Ishikawa (cell line): ENCODE data around the gene RFK.

ENCODE experiments used
- CEBPB ChIP-seq: IDR thresholded peaks from 2 replicates; pipeline ENCODE4 v1.6.1; 2012
- CREB1 ChIP-seq: IDR thresholded peaks from 2 replicates; pipeline ENCODE4 v1.6.1; 2012; ENCODE audit warnings: low read depth
- EGR1 ChIP-seq: IDR thresholded peaks from 2 replicates; pipeline ENCODE4 v1.6.1; 2012
- EP300 ChIP-seq: IDR thresholded peaks from 2 replicates; pipeline ENCODE4 v1.6.1; 2012; ENCODE audit warnings: borderline replicate concordance
- FOXM1 ChIP-seq: IDR thresholded peaks from 2 replicates; pipeline ENCODE4 v1.6.1; 2012; ENCODE audit warnings: low read depth, borderline replicate concordance
- NFIC ChIP-seq: IDR thresholded peaks from 2 replicates; pipeline ENCODE4 v1.6.1; 2012
- RAD21 ChIP-seq: IDR thresholded peaks from 2 replicates; pipeline ENCODE4 v1.6.1; 2012; ENCODE audit warnings: low read depth
- TAF1 ChIP-seq: IDR thresholded peaks from 2 replicates; pipeline ENCODE4 v1.6.1; 2012; ENCODE audit warnings: low read depth, mild to moderate bottlenecking
- TCF12 ChIP-seq: IDR thresholded peaks from 2 replicates; pipeline ENCODE4 v1.6.1; 2012; ENCODE audit warnings: low read depth
- TEAD4 ChIP-seq: IDR thresholded peaks from 2 replicates; pipeline ENCODE4 v1.6.1; 2012
- YY1 ChIP-seq: IDR thresholded peaks from 2 replicates; pipeline ENCODE4 v1.6.1; 2012; ENCODE audit warnings: low read depth
- ZBTB7A ChIP-seq: IDR thresholded peaks from 2 replicates; pipeline ENCODE4 v1.6.1; 2012; ENCODE audit warnings: low read depth
- TF ChIP-seq, protein P1 (sequence below): IDR thresholded peaks from 2 replicates; pipeline ENCODE4 v1.6.1; 2012
- TF ChIP-seq, protein P2 (sequence below): IDR thresholded peaks from 2 replicates; pipeline ENCODE4 v1.6.1; 2012; ENCODE audit warnings: low read depth, mild to moderate bottlenecking
- TF ChIP-seq, protein P3 (sequence below): IDR thresholded peaks from 2 replicates; pipeline ENCODE4 v1.6.1; 2012

Gene RFK

DNA sequence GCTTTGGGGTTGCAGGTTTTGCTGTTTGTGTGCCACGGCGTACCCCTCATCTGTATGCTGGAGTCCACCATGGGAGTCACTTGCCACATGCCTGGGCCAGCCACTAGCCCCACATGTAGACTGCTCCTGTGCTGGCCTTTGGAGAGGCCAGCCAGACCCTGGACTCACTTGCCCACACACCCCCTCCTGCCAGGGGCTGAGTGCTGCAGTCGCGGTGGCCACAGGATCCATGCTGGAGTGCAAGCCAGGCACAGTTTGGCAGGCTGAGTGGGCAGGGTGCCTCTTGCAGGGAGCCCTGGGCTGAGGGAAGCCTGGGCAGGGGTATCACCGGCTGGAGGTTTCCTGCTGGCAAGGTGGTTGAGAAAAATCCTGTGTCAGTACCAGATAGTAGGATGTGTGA lies 39.2 kb upstream of the RFK start:
- no peak for TF ChIP-seq ZBTB7A
- no peak for TF ChIP-seq FOXM1
- TF ChIP-seq TCF12 = no peak
- TF ChIP-seq YY1 = no peak
- TF ChIP-seq TAF1 = no peak
- TF ChIP-seq RAD21 = no peak
- TF ChIP-seq EGR1 = no peak
- no peak for TF ChIP-seq EP300
- TF ChIP-seq, protein P1, sequence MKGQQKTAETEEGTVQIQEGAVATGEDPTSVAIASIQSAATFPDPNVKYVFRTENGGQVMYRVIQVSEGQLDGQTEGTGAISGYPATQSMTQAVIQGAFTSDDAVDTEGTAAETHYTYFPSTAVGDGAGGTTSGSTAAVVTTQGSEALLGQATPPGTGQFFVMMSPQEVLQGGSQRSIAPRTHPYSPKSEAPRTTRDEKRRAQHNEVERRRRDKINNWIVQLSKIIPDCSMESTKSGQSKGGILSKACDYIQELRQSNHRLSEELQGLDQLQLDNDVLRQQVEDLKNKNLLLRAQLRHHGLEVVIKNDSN = no peak
- TF ChIP-seq CREB1 = no peak

DNA sequence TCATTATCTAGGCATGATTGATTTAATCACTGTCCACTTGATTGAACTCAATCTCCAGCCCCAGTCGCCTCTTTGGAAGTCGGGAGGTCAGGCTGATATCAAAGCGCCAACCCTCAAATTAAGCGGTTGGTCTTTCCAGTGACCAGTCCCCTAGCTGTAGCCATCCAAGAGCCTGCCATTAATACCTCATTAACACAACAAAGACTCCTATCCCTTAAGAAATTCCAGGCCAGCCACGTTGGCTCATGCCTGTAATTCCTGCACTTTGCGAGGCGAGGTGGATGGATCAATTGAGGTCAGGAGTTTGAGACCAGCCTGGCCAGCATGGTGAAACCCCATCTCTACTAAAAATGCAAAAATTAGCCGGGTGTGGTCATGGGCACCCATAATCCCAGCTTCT lies 37.4 kb upstream of the RFK start:
- TF ChIP-seq EGR1 = no peak
- TF ChIP-seq TEAD4 = no peak
- TF ChIP-seq TCF12 = no peak
- TF ChIP-seq, protein P2, sequence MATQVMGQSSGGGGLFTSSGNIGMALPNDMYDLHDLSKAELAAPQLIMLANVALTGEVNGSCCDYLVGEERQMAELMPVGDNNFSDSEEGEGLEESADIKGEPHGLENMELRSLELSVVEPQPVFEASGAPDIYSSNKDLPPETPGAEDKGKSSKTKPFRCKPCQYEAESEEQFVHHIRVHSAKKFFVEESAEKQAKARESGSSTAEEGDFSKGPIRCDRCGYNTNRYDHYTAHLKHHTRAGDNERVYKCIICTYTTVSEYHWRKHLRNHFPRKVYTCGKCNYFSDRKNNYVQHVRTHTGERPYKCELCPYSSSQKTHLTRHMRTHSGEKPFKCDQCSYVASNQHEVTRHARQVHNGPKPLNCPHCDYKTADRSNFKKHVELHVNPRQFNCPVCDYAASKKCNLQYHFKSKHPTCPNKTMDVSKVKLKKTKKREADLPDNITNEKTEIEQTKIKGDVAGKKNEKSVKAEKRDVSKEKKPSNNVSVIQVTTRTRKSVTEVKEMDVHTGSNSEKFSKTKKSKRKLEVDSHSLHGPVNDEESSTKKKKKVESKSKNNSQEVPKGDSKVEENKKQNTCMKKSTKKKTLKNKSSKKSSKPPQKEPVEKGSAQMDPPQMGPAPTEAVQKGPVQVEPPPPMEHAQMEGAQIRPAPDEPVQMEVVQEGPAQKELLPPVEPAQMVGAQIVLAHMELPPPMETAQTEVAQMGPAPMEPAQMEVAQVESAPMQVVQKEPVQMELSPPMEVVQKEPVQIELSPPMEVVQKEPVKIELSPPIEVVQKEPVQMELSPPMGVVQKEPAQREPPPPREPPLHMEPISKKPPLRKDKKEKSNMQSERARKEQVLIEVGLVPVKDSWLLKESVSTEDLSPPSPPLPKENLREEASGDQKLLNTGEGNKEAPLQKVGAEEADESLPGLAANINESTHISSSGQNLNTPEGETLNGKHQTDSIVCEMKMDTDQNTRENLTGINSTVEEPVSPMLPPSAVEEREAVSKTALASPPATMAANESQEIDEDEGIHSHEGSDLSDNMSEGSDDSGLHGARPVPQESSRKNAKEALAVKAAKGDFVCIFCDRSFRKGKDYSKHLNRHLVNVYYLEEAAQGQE = no peak
- TF ChIP-seq CEBPB = no peak
- TF ChIP-seq ZBTB7A = no peak
- TF ChIP-seq, protein P1 = no peak
- TF ChIP-seq YY1 = no peak

DNA sequence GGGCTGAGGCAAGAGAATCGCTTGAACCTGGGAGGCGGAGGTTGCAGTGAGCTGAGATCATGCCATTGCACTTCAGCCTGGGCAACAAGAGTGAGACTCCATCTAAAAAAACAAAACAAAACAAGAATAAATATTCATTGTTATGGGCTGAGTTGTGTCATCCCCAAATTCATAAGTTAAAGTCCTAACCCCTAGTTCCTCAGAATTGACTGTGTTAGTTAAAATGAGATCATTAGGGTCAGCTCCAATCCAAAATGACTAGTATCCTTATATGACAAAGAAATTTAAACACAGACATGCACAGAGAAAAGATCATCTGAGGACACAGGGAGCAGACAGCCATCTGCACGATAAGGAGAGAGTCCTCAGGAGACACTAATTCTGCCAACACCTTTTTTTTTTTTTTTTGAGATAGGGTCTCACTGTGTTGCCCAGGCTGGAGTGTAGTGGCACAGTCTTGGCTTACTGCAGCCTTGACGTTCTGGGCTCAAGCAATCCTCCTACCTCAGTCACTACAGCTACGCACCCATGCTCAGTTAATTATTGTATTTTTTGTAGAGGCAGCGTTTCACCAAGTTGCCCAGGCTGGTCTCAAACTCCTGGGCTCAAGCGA lies 32.7 kb upstream of the RFK start:
- no peak for TF ChIP-seq TCF12
- no peak for TF ChIP-seq TAF1
- TF ChIP-seq, protein P3, sequence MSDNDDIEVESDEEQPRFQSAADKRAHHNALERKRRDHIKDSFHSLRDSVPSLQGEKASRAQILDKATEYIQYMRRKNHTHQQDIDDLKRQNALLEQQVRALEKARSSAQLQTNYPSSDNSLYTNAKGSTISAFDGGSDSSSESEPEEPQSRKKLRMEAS = no peak
- no peak for TF ChIP-seq FOXM1
- TF ChIP-seq TEAD4 = no peak
- TF ChIP-seq, protein P2 = no peak
- no peak for TF ChIP-seq NFIC
- TF ChIP-seq CEBPB = no peak
- no peak for TF ChIP-seq RAD21
- TF ChIP-seq EP300 = no peak
- no peak for TF ChIP-seq CREB1
- no peak for TF ChIP-seq ZBTB7A
- TF ChIP-seq YY1 = no peak
- TF ChIP-seq, protein P1 = no peak
- no peak for TF ChIP-seq EGR1

DNA sequence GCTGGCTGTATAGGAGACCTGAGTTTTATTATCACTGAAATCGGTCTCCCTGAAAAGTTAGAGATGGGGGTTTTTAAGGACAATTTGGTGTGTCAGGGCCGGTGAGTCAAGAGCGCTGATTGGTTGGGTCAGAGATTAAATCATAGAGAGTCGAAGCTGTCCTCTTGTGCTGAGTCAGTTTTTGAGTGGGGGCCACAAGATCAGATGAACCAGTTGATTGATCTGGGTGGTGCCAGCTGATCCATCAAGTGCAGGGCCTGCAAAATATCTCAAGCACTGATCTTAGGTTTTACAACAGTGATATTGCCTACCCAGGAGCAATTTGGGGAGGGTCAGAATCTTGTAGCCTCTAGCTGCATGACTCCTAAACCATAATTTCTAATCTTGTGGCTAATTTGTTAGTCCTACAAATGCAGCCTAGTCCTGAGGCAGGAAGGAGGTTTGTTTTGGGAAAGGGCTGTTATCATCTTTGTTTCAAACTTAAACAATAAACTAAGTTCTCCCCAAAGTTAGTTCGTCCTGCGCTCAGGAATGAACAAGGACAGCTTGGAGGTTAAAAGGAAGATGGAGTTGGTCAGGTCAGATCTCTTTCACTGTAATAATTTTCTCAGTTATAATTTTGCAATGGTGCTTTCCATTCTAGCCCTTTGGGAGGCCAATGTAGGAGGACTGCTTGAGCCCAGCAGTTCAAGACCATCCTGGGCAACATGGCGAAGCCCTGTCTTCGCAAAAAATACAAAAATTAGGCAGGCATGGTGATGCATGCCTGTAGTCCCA lies 31.6 kb upstream of the RFK start:
- TF ChIP-seq TCF12 = no peak
- no peak for TF ChIP-seq FOXM1
- no peak for TF ChIP-seq CEBPB
- no peak for TF ChIP-seq ZBTB7A
- TF ChIP-seq, protein P3 = no peak
- TF ChIP-seq, protein P1 = no peak
- TF ChIP-seq CREB1 = no peak
- TF ChIP-seq TEAD4 = no peak
- TF ChIP-seq NFIC = no peak
- TF ChIP-seq YY1 = no peak
- TF ChIP-seq, protein P2 = no peak
- no peak for TF ChIP-seq EP300
- TF ChIP-seq TAF1 = no peak
- TF ChIP-seq RAD21 = no peak
- no peak for TF ChIP-seq EGR1
